ENCODE data around the gene BEND5. TPM values are rescaled to one million over a fixed set of nuclear protein-coding genes. Genes with fewer than 3 reads are reported as not detected.
A peak's percentile ranks its signal among the peaks of the same experiment; 100 is the strongest.

Gene BEND5
- total and polyA plus RNA-seq, 2 of the 8 experiments (the other 6 are each of a cell fraction or from before 2014, with no cell fraction given), result 3.8 to 7.5 TPM

DNA sequence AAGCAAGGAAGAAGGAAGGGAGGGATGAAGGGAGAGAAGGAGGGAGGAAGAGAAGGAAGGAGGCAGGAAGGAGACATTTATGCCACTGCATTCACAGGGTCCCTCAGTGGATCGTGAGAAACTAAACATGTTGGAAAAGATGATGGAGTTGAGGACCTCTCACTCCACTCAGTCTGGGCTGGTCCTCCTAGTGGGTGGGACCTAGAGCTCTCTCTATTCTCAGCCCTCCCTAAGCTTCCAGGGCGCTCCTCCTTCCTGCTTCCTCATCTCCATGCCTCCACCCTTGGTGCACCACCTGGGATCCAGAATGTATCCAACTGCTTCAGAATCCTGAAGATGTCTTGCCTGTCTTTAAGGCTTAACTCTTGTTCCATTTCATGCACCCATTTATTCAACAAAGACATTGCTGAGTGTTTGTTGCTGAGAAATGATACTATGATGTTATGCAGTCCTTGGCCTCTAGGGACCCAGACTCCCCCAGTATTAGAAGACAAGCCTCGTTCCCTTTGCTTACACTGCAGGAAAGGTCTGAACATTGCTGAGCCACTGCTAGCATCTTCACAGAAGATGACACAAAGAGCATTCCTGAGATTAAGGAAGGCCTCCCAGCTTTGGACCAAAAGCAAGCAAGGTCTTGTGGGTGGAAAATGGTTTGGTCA is 88.5 kb downstream of the BEND5 start:
- no peak overlapping the region for H4K91ac ChIP-seq (replicated peaks; ENCODE audit: insufficient read length, low read length)
- peaks cover 0 to 5% (median 0%) of the 10 kb centered on the region in 4 experiments; a peak in 1 of 7 replicates for H3K4me1 ChIP-seq (replicated peaks in 1 of 4; ENCODE audit: control insufficient read depth in 3 of 4, insufficient read depth in 4 of 4, low read length in 3 of 4)
- H3K18ac ChIP-seq (ENCODE audit: extremely low read depth, low read length), result no peak overlapping the region; the same call in 1 of the 2 replicates
- 0 out of 2 replicates have a peak overlapping the region, but pooled peaks have one; percentile 18 for H2AFZ ChIP-seq (ENCODE audit: low read length)
- no peak overlapping the region for H2BK15ac ChIP-seq (ENCODE audit: low read length)
- peak; percentile 92 for FAIRE-seq
- H2BK12ac ChIP-seq (ENCODE audit: low read depth, low read length), result 0 out of 2 replicates have a peak overlapping the region, but pooled peaks have one; percentile 27
- no peaks in the 10 kb centered on the region for H3K79me1 ChIP-seq (ENCODE audit: low read depth, low read length)
- no peaks in the 10 kb centered on the region for H3K36me3 ChIP-seq (ENCODE audit: control insufficient read depth in 2 of 4, insufficient read depth in 4 of 4, low read length in 3 of 4)
- H4K8ac ChIP-seq (ENCODE audit: extremely low read depth, insufficient read depth, low read length), result no peak overlapping the region
- no peak overlapping the region for H3K27ac ChIP-seq (ENCODE audit: low read depth, low read length)
- no peak overlapping the region for H3K4ac ChIP-seq (replicated peaks; ENCODE audit: insufficient read length, low read depth, low read length)
- no peak overlapping the region for H2BK5ac ChIP-seq (ENCODE audit: low read depth, low read length)
- H3K9me3 ChIP-seq (ENCODE audit: insufficient read depth in 2 of 2, low read depth in 1 of 2, low read length in 1 of 2), result no peaks in the 10 kb centered on the region
- H3K23ac ChIP-seq (ENCODE audit: insufficient read length), result no peak overlapping the region
- H3K4me2 ChIP-seq (ENCODE audit: insufficient read depth in 1 of 2, low read depth in 2 of 2, low read length in 2 of 2), result no peak overlapping the region
- H3K23me2 ChIP-seq (ENCODE audit: low read depth, low read length), result no peaks in the 10 kb centered on the region
- POLR2A ChIA-PET (ENCODE audit: partially characterized antibody), result interaction anchor here (0.6 kb wide), 1 partner anchor 86 kb away, joined by 3 read pairs; no protein-coding TSS in a partner anchor
- no peak overlapping the region for H4K5ac ChIP-seq (ENCODE audit: insufficient read length, low read depth, low read length)
- TF ChIP-seq MAFK (IDR thresholded peaks at IDR 0.05; ENCODE audit: low read depth, low read length) (peak; percentile 26; the same call in 1 of the 2 replicates), RFX5 (IDR thresholded peaks at IDR 0.05; ENCODE audit: borderline replicate concordance, low read depth, low read length) (no peak), RAD21 (IDR thresholded peaks at IDR 0.05 in 1 of 2, conservative IDR thresholded peaks at IDR 0.05 in 1 of 2; ENCODE audit: low read depth in 2 of 2, low read length in 2 of 2) (peak; percentile 40 to 46; a peak in 3 of 4 replicates)
- TF ChIP-seq, protein P1, sequence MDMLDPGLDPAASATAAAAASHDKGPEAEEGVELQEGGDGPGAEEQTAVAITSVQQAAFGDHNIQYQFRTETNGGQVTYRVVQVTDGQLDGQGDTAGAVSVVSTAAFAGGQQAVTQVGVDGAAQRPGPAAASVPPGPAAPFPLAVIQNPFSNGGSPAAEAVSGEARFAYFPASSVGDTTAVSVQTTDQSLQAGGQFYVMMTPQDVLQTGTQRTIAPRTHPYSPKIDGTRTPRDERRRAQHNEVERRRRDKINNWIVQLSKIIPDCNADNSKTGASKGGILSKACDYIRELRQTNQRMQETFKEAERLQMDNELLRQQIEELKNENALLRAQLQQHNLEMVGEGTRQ (IDR thresholded peaks at IDR 0.05; ENCODE audit: low read length), result no peak
- TF ChIP-seq, protein P2, sequence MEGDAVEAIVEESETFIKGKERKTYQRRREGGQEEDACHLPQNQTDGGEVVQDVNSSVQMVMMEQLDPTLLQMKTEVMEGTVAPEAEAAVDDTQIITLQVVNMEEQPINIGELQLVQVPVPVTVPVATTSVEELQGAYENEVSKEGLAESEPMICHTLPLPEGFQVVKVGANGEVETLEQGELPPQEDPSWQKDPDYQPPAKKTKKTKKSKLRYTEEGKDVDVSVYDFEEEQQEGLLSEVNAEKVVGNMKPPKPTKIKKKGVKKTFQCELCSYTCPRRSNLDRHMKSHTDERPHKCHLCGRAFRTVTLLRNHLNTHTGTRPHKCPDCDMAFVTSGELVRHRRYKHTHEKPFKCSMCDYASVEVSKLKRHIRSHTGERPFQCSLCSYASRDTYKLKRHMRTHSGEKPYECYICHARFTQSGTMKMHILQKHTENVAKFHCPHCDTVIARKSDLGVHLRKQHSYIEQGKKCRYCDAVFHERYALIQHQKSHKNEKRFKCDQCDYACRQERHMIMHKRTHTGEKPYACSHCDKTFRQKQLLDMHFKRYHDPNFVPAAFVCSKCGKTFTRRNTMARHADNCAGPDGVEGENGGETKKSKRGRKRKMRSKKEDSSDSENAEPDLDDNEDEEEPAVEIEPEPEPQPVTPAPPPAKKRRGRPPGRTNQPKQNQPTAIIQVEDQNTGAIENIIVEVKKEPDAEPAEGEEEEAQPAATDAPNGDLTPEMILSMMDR (IDR thresholded peaks at IDR 0.05; ENCODE audit: control extremely low read depth in 1 of 3, insufficient read depth in 1 of 3, low read depth in 1 of 3, low read length in 3 of 3), result peak in 2 of 3 experiments; percentile 38 to 74; a peak in 2 of 4 replicates
- CTCF ChIA-PET (ENCODE audit: partially characterized antibody), result interaction anchor here (0.6 to 7.3 kb wide), 30 partner anchors 9 to 1661 kb away, joined by 3 to 70 read pairs (median 4); no protein-coding TSS in a partner anchor
- H2AK5ac ChIP-seq (ENCODE audit: low read depth, low read length), result no peak overlapping the region
- WGBS, 2 experiments (ENCODE audit: extremely low coverage in 1 of 2, insufficient coverage in 1 of 2, insufficient read length in 1 of 2, insufficient replicate concordance in 2 of 2, low coverage in 1 of 2, low lambda C conversion rate in 2 of 2, missing lambda C conversion rate in 1 of 2), result 76% methylated on average over 3 of the region's 3 CpGs; no CpG with 5 or more reads in 1 of the 2 experiments
- no peak overlapping the region for H3K14ac ChIP-seq (ENCODE audit: insufficient read length)
- H3K9ac ChIP-seq (replicated peaks in 1 of 4; ENCODE audit: extremely low read depth in 1 of 4, low read depth in 3 of 4, low read length in 3 of 4), result no peak overlapping the region
- no peak for DNase-seq (ENCODE audit: low read depth in 1 of 2, low spot score in 2 of 2)
- H3K27me3 ChIP-seq (replicated peaks in 1 of 4; ENCODE audit: control insufficient read depth in 3 of 4, extremely low read depth in 1 of 4, insufficient read depth in 3 of 4, low read length in 3 of 4), result no peaks in the 10 kb centered on the region
- no peak overlapping the region for H3K56ac ChIP-seq (replicated peaks; ENCODE audit: insufficient read length, low read depth, low read length)
- no peak overlapping the region for H2BK120ac ChIP-seq (replicated peaks; ENCODE audit: low read depth, low read length)
- H4K20me1 ChIP-seq (replicated peaks in 1 of 2; ENCODE audit: control insufficient read depth in 1 of 2, insufficient read depth in 2 of 2, low read length in 2 of 2), result no peaks in the 10 kb centered on the region
- H3K4me3 ChIP-seq (ENCODE audit: extremely low read depth in 1 of 4, insufficient read depth in 2 of 4, low read depth in 3 of 4, low read length in 4 of 4), result no peak overlapping the region
- no peak overlapping the region for H2BK20ac ChIP-seq (ENCODE audit: low read length)
- no peaks in the 10 kb centered on the region for H3K79me2 ChIP-seq (ENCODE audit: control insufficient read depth in 1 of 2, insufficient read depth in 2 of 2, low read length in 2 of 2)

Measured in H1 (cell line).